Endothelial cell of umbilical vein (primary cell): ENCODE results near the gene TTC17. TPM values are rescaled to one million over a fixed set of nuclear protein-coding genes. Genes with fewer than 3 reads are reported as not detected.

ENCODE experiments used
- BruUV-seq: library from RNA; stranded (reverse); fragments of 400-500 nt; replicated peaks from 2 replicates; lab custom pipeline; 2021; lab: Mats Ljungman, UMichigan
- CTCF ChIA-PET: fragments of 300-600, 350-600 bp; sonication (Branson Sonifier 250); formaldehyde crosslinking; loops from one replicate; lab custom pipeline; 2021; ENCODE audit warnings: antibody characterized with exemption, inconsistent platforms; lab: Charles Lee
- POLR2A ChIA-PET: fragments of 300-600, 350-600 bp; sonication (Branson Sonifier 250); formaldehyde crosslinking; loops from one replicate; lab custom pipeline; 2021; ENCODE audit warnings: antibody characterized with exemption, inconsistent platforms; lab: Charles Lee
- DNase-seq: peaks from one replicate; pipeline ENCODE4 v3.0.0-alpha.2; 2011; ENCODE audit warnings: low read depth, low spot score
- FAIRE-seq: peaks from 2 replicates; lab custom pipeline; 2011; peaks lifted over from hg19 to GRCh38; lab: Jason Lieb, UNC
- H2AFZ ChIP-seq: 2 replicates; pipeline ENCODE4 v1.6.0; 2012; ENCODE audit warnings: low read depth, low read length, control low read depth, inconsistent platforms
- H3K27ac ChIP-seq: 2 replicates; pipeline ENCODE4 v1.5.1; 2011; ENCODE audit warnings: low read depth, mild to moderate bottlenecking, control low read depth, low read length, moderate library complexity; ENCODE audit not compliant: insufficient read depth
- H3K27me3 ChIP-seq, 2 experiments: 2 replicates each; pipeline versions ENCODE4 v1.6.0 to v1.6.1; 2011; ENCODE audit warnings: low read length in 2 of 2, mixed read lengths in 1 of 2; ENCODE audit not compliant: control insufficient read depth in 2 of 2, insufficient read depth in 2 of 2
- H3K36me3 ChIP-seq, 2 experiments: 2 replicates in 1 of 2; 3 replicates in 1 of 2; pipeline ENCODE4 v1.5.1; 2011; ENCODE audit warnings: low read length in 2 of 2, mild to moderate bottlenecking in 1 of 2, moderate library complexity in 1 of 2; ENCODE audit not compliant: control insufficient read depth in 2 of 2, insufficient read depth in 2 of 2; ENCODE audit errors: extremely low read depth in 1 of 2
- H3K4me1 ChIP-seq: 3 replicates; pipeline ENCODE4 v1.5.1; 2011; ENCODE audit warnings: mild to moderate bottlenecking, low read length; ENCODE audit not compliant: control insufficient read depth, insufficient read depth; ENCODE audit errors: extremely low read depth
- H3K4me2 ChIP-seq: 2 replicates; pipeline ENCODE4 v1.6.1; 2011; ENCODE audit warnings: low read length, control low read depth, mixed read lengths; ENCODE audit not compliant: insufficient read depth
- H3K4me3 ChIP-seq, 3 experiments: fragments of 200-600 bp in 1 of 3; sonication (generic), shearing (Covaris generic) in 1 of 3; replicated peaks in 1 of 3; 2 replicates each; pipeline ENCODE4 v1.5.1; 2011 to 2016; ENCODE audit warnings: control low read depth in 3 of 3, low read length in 3 of 3, mild to moderate bottlenecking in 2 of 3, inconsistent platforms in 1 of 3, low read depth in 1 of 3, moderate library complexity in 1 of 3; ENCODE audit not compliant: insufficient read depth in 1 of 3
- H3K79me2 ChIP-seq: 2 replicates; pipeline ENCODE4 v1.6.0; 2012; ENCODE audit warnings: low read length, inconsistent platforms; ENCODE audit not compliant: control insufficient read depth, insufficient read depth
- H3K9ac ChIP-seq: replicated peaks from 2 replicates; pipeline ENCODE3; 2011; ENCODE audit warnings: low read length, control low read depth; ENCODE audit not compliant: insufficient read depth; ENCODE audit errors: extremely low read depth
- H3K9me1 ChIP-seq: replicated peaks from 3 replicates; pipeline ENCODE4 v1.6.0; 2011; ENCODE audit warnings: mild to moderate bottlenecking, low read length; ENCODE audit not compliant: control insufficient read depth, insufficient read depth; ENCODE audit errors: extremely low read depth
- H3K9me3 ChIP-seq: replicated peaks from 2 replicates; pipeline ENCODE4 v1.5.1; 2012; ENCODE audit warnings: low read length, inconsistent platforms; ENCODE audit not compliant: control insufficient read depth, insufficient read depth
- H4K20me1 ChIP-seq: replicated peaks from 2 replicates; pipeline ENCODE3; 2011; ENCODE audit warnings: mild to moderate bottlenecking, low read length; ENCODE audit not compliant: control insufficient read depth, insufficient read depth; ENCODE audit errors: extremely low read depth
- EZH2 ChIP-seq: IDR thresholded peaks from 2 replicates; pipeline ENCODE4 v1.6.1; 2012; ENCODE audit warnings: borderline replicate concordance, low read depth, mild to moderate bottlenecking, moderate library complexity, low read length, inconsistent platforms; ENCODE audit not compliant: severe bottlenecking
- FOS ChIP-seq: IDR thresholded peaks from 2 replicates; pipeline ENCODE4 v1.6.1; 2011; ENCODE audit warnings: mild to moderate bottlenecking, low read length, moderate library complexity, borderline replicate concordance; ENCODE audit not compliant: insufficient read depth
- GATA2 ChIP-seq: IDR thresholded peaks from 2 replicates; pipeline ENCODE4 v1.7.0; 2011; ENCODE audit warnings: low read depth, mild to moderate bottlenecking, moderate library complexity, mixed read lengths, low read length; ENCODE audit not compliant: insufficient read length, insufficient read depth
- JUN ChIP-seq: IDR thresholded peaks from 2 replicates; pipeline ENCODE4 v1.6.1; 2011; ENCODE audit warnings: borderline replicate concordance, low read depth; ENCODE audit not compliant: insufficient read length, insufficient read depth
- MAX ChIP-seq: IDR thresholded peaks from 2 replicates; pipeline ENCODE4 v1.6.1; 2011; ENCODE audit not compliant: insufficient read depth, insufficient read length
- MYC ChIP-seq: IDR thresholded peaks from one replicate; pipeline ENCODE4 v1.6.1; 2011; ENCODE audit warnings: mild to moderate bottlenecking, low read depth, low read length
- POLR2A ChIP-seq: IDR thresholded peaks from 2 replicates; pipeline ENCODE4 v1.6.1; 2012; ENCODE audit warnings: low read depth, mild to moderate bottlenecking, control low read depth, low read length
- POLR2AphosphoS5 ChIP-seq: IDR thresholded peaks from 2 replicates; pipeline ENCODE4 v1.6.1; 2012; ENCODE audit warnings: low read depth, mild to moderate bottlenecking, control low read depth, low read length, moderate library complexity; ENCODE audit not compliant: insufficient read depth
- dilution Hi-C: fragments of 300-500 bp; cut with MboI; formaldehyde crosslinking; loops from one replicate; pipeline ENCODE4 v1.15.0; 2019; ENCODE audit warnings: low sequenced_read_pairs; ENCODE audit not compliant: extremely low pct_ligation_motif_present
- intact Hi-C: fragments of 100-400 bp; cut with micrococcal nuclease; formaldehyde crosslinking; loops from one replicate; pipeline ENCODE4 v1.10.0; 2022
- polyA plus RNA-seq, 4 experiments: library from polyadenylated mRNA; depleted of rRNA in 3 of 4; stranded (reverse) in 3 of 4; unstranded in 1 of 4; fragments of >200 nt; gene quantifications; 2 replicates each; pipeline versions ENCODE4 v1.2.1 to v1.2.3, GENCODE V29; 2011 to 2012; ENCODE audit warnings: missing spikeins in 1 of 4
- total RNA-seq: library from RNA; stranded (reverse); gene quantifications from 2 replicates; pipeline ENCODE4 v1.2.3, GENCODE V29; 2021
- TF ChIP-seq, protein P1 (sequence below), 2 donors: IDR thresholded peaks; 1 replicate in 1 of 2; 2 replicates in 1 of 2; pipeline ENCODE4 v1.5.1; 2011; ENCODE audit warnings: low read length in 2 of 2, mild to moderate bottlenecking in 2 of 2, moderate library complexity in 2 of 2, control low read depth in 1 of 2, inconsistent platforms in 1 of 2, low read depth in 1 of 2; ENCODE audit not compliant: insufficient read depth in 1 of 2; ENCODE audit errors: extremely low read depth in 1 of 2

The TTC17 gene
- total and polyA plus RNA-seq, 2 donors (not counting 3 experiments of a cell fraction or from before 2014, with no cell fraction given), result 60.7 to 66.8 TPM

DNA sequence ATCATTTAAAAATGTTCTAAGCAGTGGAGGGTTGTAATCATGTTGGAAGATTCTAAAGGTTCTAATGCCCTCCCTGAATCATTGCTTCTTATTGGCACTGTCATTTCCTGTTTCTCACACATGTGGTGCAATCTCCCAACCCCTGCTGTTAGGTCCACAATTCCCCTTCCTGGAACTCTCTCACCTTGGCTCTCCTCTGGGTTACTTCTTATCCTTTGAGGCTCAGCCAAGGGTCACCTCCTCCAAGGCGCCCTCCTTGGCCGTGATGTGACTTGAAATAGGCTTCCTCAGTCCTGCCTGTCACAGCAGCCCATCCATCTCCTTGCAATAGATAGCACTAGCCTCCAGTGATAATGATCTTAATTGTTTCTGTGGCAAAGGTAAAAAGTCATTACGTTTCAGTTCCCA lies 149.8 kb downstream of the TTC17 start:
- Histone ChIP-seq H3K79me2 (no peaks in the 10 kb centered on the region), H3K9me3 (no peaks in the 10 kb centered on the region), H3K4me3 (no peak overlapping the region), H2AFZ (no peak overlapping the region), H3K27me3 (no peaks in the 10 kb centered on the region), H3K4me2 (no peak overlapping the region), H4K20me1 (no peaks in the 10 kb centered on the region), H3K36me3 (no peaks in the 10 kb centered on the region), H3K4me1 (no peaks in the 10 kb centered on the region), H3K9ac (no peak overlapping the region), H3K9me1 (no peaks in the 10 kb centered on the region), H3K27ac (no peak overlapping the region)
- DNase-seq, result no peak
- no TSS peak for BruUV-seq
- TF ChIP-seq GATA2, result peak; percentile 37
- no peak for TF ChIP-seq MYC
- ChIA-PET POLR2A (no interaction called here), CTCF (no interaction called here)
- intact Hi-C loops (no loop called here), dilution Hi-C loops (no loop called here)
- FAIRE-seq, result no peak

DNA sequence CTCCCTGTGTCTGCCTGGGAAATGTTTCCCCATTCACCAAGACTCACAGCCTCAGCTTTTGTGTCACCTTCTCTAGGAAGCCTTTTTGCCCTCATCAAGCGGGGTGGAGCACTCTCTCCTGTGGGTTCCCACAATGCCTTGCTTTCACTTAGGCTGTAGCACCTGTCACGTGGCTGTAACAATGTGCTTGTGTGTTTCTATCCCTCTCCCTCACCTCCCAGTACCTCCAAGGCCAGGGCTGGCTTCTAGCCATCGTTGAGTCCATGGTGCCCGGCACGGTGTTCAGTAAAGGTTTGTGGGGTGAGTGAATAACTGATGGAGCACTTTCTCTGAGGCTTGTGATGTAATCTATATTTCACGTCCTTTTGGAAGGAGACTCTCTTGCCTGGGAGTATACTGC lies 153.2 kb downstream of the TTC17 start:
- DNase-seq (no peak), FAIRE-seq (no peak)
- BruUV-seq, result no TSS peak
- dilution Hi-C loops, result no loop called here
- H3K4me2 ChIP-seq, result no peak overlapping the region
- TF ChIP-seq POLR2AphosphoS5 (no peak), MAX (no peak), FOS (no peak), POLR2A (no peak), JUN (no peak), EZH2 (no peak), MYC (no peak), GATA2 (no peak)
- TF ChIP-seq, protein P1, sequence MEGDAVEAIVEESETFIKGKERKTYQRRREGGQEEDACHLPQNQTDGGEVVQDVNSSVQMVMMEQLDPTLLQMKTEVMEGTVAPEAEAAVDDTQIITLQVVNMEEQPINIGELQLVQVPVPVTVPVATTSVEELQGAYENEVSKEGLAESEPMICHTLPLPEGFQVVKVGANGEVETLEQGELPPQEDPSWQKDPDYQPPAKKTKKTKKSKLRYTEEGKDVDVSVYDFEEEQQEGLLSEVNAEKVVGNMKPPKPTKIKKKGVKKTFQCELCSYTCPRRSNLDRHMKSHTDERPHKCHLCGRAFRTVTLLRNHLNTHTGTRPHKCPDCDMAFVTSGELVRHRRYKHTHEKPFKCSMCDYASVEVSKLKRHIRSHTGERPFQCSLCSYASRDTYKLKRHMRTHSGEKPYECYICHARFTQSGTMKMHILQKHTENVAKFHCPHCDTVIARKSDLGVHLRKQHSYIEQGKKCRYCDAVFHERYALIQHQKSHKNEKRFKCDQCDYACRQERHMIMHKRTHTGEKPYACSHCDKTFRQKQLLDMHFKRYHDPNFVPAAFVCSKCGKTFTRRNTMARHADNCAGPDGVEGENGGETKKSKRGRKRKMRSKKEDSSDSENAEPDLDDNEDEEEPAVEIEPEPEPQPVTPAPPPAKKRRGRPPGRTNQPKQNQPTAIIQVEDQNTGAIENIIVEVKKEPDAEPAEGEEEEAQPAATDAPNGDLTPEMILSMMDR (IDR thresholded peaks at IDR 0.05; ENCODE audit: extremely low read depth in 1 of 2, insufficient read depth in 1 of 2, low read depth in 1 of 2, low read length in 2 of 2), result no peak
- no peak overlapping the region for H2AFZ ChIP-seq
- H4K20me1 ChIP-seq, result no peaks in the 10 kb centered on the region
- no peak overlapping the region for H3K27ac ChIP-seq
- no peaks in the 10 kb centered on the region for H3K79me2 ChIP-seq
- H3K9me1 ChIP-seq, result no peaks in the 10 kb centered on the region
- CTCF ChIA-PET, result interaction anchor here (1.1 kb wide), 1 partner anchor 55 kb away, joined by 3 read pairs; no protein-coding TSS in a partner anchor
- intact Hi-C loops, result no loop called here
- no peaks in the 10 kb centered on the region for H3K27me3 ChIP-seq
- no peaks in the 10 kb centered on the region for H3K9me3 ChIP-seq
- H3K4me1 ChIP-seq, result no peaks in the 10 kb centered on the region
- H3K36me3 ChIP-seq, result no peaks in the 10 kb centered on the region
- no peak overlapping the region for H3K9ac ChIP-seq
- POLR2A ChIA-PET, result no interaction called here
- no peak overlapping the region for H3K4me3 ChIP-seq
